ENCODE data around the gene TP73.

The TP73 gene

DNA sequence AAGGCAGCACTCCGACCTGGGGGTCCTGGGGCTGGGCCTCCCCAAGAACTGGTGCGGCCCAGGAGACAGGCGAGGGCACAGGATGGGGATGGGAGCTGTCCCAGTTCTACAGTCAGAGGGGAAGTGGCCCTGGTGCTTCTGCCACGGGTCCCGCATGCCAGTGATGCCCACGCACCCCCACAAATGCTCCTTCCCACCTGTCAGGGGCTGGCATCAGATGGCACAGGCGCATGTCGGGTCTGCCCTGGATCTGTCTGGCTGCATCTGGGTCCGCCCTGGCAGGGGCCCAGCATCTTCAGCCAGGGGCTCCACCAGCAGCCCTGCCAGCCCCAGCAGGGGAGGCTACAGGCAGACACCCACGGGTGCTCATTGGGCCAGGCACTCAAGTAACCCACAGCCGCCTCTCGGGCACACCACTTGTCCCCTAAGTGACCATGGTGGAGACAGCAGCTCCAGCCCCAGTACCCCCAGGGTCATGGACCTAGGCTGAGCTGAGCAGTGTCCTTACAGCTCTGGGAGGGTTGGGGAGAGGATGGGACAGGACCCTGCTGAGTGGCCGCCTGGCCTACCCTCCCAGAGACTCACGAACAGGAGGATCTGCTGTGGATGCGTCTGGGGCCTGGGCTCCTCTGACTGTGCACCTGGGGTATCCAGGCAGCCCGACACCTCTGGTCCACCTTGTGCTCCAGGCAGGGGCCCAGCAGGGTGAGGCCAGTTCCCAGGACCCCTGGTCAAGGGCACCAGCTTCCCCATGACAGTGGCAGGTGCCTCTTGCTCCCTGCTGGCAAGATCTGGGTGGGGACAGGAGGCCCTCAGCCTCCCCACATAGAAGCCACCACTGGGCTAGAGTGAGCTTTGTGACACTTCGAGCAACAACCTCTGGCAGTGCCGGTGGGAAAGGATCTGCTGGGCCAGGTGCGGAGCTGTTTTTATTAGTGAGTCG lies 125.6 kb downstream of the TP73 start:
- TF ChIP-seq, protein P1, sequence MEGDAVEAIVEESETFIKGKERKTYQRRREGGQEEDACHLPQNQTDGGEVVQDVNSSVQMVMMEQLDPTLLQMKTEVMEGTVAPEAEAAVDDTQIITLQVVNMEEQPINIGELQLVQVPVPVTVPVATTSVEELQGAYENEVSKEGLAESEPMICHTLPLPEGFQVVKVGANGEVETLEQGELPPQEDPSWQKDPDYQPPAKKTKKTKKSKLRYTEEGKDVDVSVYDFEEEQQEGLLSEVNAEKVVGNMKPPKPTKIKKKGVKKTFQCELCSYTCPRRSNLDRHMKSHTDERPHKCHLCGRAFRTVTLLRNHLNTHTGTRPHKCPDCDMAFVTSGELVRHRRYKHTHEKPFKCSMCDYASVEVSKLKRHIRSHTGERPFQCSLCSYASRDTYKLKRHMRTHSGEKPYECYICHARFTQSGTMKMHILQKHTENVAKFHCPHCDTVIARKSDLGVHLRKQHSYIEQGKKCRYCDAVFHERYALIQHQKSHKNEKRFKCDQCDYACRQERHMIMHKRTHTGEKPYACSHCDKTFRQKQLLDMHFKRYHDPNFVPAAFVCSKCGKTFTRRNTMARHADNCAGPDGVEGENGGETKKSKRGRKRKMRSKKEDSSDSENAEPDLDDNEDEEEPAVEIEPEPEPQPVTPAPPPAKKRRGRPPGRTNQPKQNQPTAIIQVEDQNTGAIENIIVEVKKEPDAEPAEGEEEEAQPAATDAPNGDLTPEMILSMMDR (IDR thresholded peaks at IDR 0.05; ENCODE audit: low read depth, low read length, missing control alignments), result no peak
- DNase-seq (ENCODE audit: extremely low read depth, low read depth), result no peak
- H3K4me3 ChIP-seq (replicated peaks; ENCODE audit: low read depth, low read length), result no peak overlapping the region

DNA sequence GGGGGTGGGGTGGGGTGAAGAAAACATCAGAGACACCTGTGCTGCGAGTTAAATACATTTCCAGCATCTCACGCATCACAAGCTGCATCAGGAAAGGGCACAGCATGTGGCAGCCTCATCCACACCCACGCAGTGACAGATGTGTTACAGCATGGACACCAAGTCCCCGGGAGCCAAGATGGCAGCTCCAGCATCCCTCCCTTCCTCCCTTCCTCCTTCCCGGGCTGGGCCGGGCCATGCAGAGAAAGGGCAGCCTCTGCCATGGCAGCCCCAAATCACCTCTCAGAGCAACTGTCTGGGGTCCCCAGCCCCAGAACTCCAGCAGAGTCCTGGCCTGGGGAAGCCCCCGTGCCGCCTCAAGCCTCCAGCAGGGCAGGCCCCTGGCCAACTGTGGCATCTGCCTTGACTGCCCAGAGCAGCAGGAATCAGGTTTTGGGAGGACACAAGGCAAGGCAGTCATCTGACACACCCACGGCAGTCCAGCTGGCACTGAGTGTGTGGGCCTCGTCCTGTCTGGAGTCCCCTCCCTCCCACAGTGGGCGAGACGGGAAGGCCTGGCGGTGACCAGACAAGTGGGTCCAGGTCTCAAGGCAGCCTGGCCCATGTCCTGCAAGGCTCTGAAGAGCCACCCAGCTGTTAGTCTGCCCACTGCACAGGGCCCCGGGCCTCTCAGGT lies 126.4 kb downstream of the TP73 start:
- TF ChIP-seq, protein P1 (IDR thresholded peaks at IDR 0.05; ENCODE audit: low read depth, low read length, missing control alignments), result no peak
- no peak for DNase-seq (ENCODE audit: extremely low read depth, low read depth)
- H3K4me3 ChIP-seq (replicated peaks; ENCODE audit: low read depth, low read length), result no peak overlapping the region

DNA sequence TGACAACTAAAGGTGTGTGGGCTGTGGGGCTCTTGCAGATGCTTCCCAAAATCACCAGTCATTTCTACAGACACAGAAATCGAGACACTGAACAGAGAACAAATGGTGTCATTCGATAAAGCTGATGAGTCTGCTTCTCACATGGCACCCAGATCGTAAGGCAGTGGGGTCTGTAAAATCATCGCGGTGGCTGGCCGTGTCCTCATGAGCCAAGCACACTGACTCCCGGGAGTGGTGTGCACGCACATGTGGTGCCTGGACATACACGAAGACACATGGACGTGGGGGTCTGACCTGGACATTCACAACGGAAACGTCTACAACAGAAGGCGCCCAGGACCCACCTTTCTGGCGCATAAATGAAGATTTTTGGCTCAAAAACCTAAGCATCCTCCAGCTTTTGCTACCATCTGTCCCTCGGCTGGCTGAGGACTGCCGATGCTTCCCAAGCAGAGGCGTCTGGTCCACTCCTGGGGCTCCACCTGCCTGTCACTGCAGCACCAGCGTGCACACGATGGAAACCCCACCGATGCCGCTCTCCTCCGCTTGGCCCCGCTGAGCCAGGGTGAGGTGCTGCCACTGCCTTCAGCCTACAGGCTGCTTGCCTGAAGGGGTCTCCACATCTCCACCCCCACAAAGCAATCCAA lies 127.1 kb downstream of the TP73 start:
- H3K4me3 ChIP-seq (replicated peaks; ENCODE audit: low read depth, low read length), result no peak overlapping the region
- DNase-seq (ENCODE audit: extremely low read depth, low read depth), result no peak
- TF ChIP-seq, protein P1 (IDR thresholded peaks at IDR 0.05; ENCODE audit: low read depth, low read length, missing control alignments), result no peak

DNA sequence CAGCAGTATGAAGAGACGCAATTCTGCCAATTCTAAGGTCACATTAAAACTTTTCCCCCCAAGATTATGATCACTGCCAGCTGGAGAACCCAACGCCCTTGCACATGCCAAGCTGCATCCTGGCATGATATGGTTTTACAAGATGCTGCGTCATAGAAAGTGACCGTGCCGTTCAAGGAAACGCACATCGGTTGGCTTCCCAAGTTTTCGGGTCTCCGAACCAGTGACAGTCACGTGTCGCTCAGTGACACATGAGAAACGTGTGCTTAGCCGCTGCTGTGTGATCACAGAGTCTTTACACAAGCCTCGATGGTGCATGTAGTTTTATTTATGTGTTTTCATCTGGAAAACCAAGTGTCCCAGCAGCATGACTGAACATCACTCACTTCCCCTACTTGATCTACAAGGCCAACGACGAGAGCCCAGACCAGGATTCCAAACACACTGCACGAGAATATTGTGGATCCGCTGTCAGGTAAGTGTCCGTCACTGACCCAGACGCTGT lies 127.6 kb downstream of the TP73 start:
- no peak overlapping the region for H3K4me3 ChIP-seq (replicated peaks; ENCODE audit: low read depth, low read length)
- TF ChIP-seq, protein P1 (IDR thresholded peaks at IDR 0.05; ENCODE audit: low read depth, low read length, missing control alignments), result no peak
- no peak for DNase-seq (ENCODE audit: extremely low read depth, low read depth)

DNA sequence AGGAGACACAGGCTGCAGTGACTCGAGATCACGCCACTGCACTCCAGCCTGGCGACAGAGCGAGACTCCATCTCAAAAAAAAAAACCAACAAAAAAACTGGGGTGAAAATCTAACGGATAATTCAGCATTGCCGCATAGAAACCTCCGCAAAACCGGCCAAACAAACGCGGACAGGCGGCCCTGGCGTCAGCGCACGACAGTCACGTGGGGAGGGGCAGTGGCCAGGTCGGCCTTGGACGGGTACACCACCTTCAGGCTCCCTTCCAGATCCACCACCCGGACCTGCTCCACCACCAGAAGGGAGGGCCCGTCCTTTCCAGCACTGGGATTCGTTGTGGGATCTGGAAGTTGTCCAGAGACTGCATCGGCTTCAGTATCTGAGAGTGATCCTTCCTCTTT lies 128.6 kb downstream of the TP73 start:
- no peak for DNase-seq (ENCODE audit: extremely low read depth, low read depth)
- H3K4me3 ChIP-seq (replicated peaks; ENCODE audit: low read depth, low read length), result no peak overlapping the region
- TF ChIP-seq, protein P1 (IDR thresholded peaks at IDR 0.05; ENCODE audit: low read depth, low read length, missing control alignments), result no peak

DNA sequence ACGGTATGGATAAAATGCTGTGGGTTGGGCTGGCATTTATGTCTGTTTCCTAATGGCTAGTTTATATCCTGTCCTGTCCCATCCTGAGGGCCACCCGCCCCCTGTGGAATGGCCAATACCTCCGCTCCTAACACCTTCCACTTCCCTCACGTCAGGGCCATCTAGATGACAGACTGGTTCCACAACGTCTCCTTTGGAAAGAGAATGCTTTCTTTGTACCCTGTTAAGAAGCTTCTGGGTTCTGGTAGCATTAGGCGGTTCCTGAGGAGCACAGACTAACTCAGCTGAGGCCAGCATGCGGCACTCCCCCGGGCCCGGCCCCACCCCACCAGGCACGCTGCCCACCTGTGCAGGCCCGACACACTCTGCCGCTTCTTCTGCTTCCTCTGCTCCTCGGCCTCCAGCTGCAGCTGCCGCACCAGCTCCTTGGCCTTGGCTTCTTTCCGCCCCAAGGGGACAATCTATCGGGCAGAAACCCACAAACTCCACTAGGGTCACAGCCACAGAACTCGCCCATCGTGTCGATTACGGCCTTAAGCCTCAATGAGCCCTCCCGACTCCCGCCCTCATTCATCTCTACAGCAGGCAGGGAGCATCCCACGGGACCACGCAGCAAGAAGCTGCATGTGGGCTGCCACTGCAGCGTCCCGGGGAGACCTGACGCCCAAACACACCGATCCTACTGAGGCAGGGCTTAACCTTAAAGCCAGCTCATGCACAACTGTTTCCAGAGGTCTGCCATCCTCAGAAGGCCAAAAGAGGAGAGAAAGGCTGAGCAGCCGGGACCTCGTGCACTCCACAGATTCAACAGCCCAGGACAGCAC lies 131.5 kb downstream of the TP73 start:
- DNase-seq (ENCODE audit: extremely low read depth, low read depth), result no peak
- TF ChIP-seq, protein P1 (IDR thresholded peaks at IDR 0.05; ENCODE audit: low read depth, low read length, missing control alignments), result no peak
- no peak overlapping the region for H3K4me3 ChIP-seq (replicated peaks; ENCODE audit: low read depth, low read length)

All from HFF-Myc (cell line).